ENCODE measurements around the gene F11R.
"Not testable (repeated sequence)": the region's sequence is repeated elsewhere in the genome, so short reads cannot be mapped to it uniquely, and the experiment has no call there.

The F11R gene

DNA sequence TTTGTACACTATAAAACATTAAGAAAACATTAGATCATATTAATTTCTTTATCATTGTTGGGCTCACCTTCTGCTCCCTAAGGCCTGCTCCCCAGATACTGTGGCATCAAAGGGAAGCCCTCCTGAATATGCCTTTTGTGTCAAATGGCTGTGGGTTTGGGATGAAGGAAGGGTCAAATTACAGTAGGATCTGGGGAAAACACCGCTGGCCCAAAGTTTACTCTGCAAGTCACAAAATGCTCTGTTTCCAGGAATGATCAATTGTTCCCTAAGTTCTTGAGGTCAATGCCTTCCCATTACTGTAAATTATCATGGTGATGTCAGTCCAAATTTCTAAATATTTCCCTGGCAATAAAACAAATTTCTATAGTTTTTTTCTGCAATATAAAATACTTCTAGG is 59.5 kb downstream of the F11R start:
- no peak for DNase-seq

- DNase-seq, result no peak
These were observed 64.0 kb downstream of the F11R start for GRCh38 chr1:160956966-160957365.

DNA sequence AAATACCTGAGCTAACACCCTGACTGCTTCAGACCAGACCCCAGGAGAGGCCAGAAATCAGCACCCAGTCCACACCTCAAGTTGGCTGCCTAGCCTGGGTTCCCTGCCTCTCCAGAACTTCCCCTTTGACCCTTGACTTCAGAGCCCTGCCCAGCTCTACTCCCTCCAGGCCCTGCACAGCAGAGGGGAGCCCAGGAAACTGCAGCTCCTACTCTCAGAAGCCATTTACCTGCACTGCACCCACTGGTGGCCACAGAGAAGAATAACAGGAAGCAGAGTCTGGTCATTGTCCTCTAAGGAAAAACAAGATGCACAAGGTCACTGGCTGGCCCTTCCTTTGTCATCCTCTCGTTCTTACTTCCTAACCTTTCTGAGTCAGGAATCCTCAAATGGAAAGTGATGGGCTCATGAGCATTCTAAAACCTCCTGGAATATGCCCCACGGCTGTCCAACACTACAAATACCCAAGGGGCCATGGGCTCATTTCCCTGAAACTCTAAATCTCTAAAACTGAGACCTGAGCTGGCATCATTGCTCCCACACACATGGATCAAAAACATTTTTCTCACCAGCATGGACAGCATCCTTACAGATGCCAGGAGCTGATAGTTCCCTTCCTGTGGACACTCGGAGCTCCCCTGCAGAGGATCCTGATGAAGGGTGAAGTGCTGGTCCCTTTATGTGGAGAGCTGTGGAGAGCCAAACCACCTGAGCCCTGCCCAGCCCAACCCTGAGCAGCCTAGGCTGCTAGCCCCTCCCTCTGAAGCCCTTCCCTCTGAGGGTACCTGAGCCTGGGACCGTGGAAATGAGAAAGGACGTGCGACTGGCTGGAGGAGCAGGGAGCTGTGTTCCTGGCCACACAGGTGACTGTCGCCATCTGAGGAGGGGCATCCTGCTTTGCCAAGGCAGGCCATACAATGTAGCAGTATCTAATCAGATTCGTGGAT is 66.5 kb downstream of the F11R start, which contains the start of gene ITLN2:
Gene ITLN2 (minus strand): TSS at position 652 of the 947 bp plus-strand sequence. CDS start 68 bp downstream, at position 584.
- DNase-seq, result peak; percentile 76

- no peak for DNase-seq
These were observed 67.9 kb downstream of the F11R start for GRCh38 chr1:160953030-160953429.

- DNase-seq, result no peak
These were observed 68.8 kb downstream of the F11R start for GRCh38 chr1:160952129-160952510.

- peak; percentile 87 for DNase-seq
These were observed 69.4 kb downstream of the F11R start for GRCh38 chr1:160951443-160952128.

- no peak for DNase-seq
These were observed 70.3 kb downstream of the F11R start for GRCh38 chr1:160950657-160951056.

DNA sequence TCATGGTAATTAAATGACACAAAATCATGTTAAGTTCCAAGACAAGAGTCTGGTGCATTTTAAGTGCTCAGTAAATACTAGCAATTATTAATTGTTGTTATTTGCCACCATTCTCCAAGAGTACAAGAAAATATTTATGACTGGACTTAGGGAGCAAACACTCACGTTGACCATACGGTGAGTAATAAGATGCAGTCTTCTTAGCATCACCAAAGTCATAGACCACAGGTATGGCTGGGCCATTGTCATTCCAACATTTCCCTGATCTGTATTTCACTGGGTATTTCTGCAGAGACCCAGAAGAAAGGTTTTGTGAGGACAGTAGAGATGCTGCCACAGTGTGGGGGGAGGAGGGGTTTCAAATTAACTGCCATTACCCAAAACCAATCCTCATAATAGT is 71.1 kb downstream of the F11R start:
- DNase-seq, result no peak

DNA sequence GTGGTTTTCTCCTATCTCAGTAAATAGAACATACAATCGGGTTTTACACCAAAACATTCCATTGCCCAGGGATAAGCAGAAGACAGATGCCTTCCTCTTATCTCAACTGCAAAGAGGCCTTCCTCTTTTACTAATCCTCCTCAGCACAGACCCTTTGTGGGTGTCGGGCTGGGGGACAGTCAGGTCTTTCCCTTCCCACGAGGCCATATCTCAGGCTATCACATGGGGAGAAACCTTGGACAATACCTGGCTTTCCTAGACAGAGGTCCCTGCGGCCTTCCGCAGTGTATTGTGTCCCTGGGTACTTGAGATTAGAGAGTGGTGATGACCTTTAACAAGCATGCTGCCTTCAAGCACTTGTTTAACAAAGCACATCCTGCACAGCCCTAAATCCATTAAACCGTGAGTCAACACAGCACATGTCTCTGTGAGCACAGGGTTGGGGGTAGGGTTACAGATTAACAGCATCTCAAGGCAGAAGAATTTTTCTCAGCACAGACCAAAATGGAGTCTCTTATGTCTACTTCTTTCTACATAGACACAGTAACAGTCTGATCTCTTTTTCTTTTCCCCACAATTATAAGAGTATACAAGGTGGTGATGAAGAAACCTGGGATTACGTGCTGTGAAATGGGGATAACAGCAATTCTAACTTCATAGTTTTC is 71.6 kb downstream of the F11R start:
- DNase-seq, result not testable (repeated sequence)

DNA sequence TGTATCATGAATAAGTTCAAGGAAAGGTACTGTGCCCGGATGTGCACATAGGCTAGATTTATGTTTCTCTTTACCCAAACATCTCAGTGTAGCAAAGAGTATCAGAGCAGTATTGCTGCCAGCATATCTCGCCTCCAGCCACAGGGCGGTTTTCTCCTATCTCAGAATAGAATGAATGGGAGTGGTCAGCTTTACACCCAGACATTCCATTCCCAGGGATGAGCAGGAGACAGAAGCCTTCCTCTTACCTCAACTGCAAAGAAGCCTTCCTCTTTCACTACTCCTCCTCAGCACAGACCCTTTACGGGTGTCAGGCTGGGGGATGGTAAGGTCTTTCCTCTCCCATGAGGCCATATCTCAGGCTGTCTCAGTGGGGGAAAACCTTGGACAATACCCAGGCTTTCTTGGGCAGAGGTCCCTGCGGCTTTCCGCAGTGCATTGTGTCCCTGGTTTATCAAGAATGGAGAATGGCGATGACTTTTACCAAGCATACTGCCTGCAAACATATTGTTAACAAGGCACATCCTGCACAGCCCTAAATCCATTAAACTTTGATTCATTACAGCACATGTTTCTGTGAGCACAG is 73.7 kb downstream of the F11R start:
- not testable (repeated sequence) for DNase-seq

DNA sequence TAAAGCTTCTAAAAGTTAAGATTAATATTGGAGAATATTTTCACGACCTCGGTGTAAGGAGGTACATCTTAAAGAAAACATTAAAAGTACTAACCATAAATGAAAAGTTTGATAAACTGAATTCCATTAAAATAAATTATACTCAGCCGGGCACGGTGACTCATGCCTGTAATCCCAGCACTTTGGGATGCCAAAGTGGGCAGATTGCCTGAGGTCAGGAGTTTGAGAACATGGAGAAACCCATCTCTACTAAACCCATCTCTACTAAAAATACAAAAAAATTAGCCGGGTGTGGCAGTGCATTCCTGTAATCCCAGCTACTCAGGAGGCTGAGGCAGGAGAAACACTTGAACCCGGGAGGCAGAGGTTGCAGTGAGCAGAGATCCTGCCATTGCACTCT is 75.1 kb downstream of the F11R start:
- not testable (repeated sequence) for DNase-seq

All from activated effector memory CD4-positive, alpha-beta T cell treated with anti-CD3 and anti-CD28 coated beads, Interleukin-2, amount 50 U/mL, for 16 hours (primary cell).